SIG-M5 (cell line): ENCODE results near the gene RAET1L.
"Not testable (repeated sequence)": the region's sequence is repeated elsewhere in the genome, so short reads cannot be mapped to it uniquely, and the experiment has no call there.

ENCODE experiments used
- DNase-seq: peaks from one replicate; lab custom pipeline; 2025; lab: John Stamatoyannopoulos, UW

Gene RAET1L

DNA sequence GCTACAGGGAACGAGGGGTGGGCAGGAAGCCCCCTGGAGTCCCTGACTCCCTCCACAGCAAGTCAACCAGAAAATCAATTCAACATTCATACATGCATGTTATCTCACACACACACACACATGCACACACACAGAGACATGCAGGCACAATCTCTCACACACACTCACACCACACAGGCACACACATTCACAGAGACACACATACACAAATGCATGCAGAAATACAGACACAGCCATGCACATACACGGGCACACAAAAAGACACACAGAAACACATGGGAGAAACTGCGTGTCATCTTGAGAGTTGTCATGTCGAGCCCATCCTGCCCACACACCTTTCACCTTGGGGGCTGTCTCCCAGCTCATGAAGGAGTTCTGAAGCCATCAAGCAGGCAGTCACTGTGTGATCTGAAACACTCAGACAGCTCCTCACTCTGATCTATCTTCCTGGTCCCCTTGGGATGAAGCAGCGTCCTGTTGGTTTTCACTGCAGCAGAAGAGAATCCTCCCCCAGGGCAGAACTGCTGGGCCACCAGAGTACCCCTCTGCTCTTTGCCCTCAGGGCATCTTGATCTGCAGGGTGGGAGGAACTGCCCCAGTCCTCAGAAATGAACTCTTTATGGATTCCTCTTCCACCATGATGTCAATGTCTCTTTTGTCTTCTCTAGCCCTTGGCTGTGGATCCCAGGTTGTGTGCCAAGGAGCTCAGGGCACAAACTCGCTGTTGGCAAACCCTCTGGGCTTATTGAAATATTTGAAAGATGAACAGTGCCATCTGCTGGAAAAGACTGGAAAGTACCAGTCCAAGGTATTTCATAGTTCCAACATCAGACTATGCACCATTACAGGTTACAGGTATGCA is 8.8 kb downstream of the RAET1L start:
- DNase-seq = no peak

DNA sequence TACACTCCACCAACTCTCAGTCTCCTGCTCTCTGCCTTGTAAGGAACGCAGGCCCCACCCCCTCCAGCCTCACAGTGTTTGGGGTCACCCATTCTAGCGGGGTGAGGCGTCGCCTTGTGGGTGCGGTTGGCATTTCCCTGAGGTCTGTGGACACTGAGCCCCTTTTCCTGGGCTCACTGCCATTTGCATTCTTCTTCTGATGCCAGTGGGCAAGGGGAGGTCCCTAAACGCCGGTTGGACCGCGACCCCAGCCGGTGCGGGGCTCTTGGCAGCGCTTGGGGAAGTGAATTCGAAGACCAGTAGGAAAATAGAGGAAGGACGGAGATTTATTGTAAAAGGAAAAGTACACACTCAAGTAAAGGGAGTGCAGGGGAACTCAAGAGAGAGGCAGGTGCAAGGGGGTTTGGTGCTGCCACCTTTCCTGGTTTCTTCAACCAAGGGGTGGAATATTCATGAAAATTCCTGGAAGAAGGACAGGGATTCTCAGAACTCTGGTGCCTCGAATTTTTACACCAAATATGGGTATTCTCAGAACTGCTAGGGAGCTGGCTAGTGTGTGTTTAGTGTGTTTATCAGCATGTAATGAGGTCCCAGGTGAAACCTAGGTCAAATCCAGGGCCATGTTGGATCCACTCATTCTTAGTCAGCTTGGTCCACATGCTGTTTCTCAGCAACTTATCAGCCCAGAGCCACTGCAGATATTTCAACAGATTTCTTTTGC is 9.9 kb downstream of the RAET1L start:
- not testable (repeated sequence) for DNase-seq

DNA sequence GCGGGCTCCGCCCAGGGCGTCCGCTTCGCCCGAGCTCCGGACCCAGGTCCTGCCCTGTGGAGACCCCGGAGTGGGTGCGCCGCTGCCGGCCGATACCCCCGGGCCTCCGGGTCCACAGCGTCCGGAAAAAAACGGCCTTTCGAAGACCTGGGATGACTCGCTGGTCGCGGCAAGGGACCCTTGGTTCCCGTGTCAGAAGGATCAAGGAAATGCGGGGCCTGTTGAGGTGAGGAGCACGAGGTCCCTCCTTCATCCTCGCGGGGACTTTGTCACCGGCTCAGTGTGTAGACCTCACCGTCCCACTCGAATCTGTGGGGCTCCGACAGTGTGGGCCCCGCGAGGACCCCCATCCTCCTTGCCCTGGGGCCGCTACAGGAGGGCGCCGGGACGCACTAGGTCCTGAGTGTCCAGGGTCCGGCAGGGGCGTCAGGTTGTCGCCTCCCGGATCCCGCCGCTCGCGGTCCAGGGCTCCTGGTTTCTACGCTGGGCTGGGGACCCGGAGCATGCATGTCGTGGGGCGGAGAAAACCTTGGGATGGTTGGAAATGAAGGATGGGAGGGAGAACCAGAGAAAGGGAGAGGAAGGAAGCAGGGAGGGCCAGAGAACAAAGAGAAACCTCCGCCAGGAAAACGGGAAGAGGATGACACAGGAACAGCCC is 10.6 kb downstream of the RAET1L start:
- DNase-seq = not testable (repeated sequence)

DNA sequence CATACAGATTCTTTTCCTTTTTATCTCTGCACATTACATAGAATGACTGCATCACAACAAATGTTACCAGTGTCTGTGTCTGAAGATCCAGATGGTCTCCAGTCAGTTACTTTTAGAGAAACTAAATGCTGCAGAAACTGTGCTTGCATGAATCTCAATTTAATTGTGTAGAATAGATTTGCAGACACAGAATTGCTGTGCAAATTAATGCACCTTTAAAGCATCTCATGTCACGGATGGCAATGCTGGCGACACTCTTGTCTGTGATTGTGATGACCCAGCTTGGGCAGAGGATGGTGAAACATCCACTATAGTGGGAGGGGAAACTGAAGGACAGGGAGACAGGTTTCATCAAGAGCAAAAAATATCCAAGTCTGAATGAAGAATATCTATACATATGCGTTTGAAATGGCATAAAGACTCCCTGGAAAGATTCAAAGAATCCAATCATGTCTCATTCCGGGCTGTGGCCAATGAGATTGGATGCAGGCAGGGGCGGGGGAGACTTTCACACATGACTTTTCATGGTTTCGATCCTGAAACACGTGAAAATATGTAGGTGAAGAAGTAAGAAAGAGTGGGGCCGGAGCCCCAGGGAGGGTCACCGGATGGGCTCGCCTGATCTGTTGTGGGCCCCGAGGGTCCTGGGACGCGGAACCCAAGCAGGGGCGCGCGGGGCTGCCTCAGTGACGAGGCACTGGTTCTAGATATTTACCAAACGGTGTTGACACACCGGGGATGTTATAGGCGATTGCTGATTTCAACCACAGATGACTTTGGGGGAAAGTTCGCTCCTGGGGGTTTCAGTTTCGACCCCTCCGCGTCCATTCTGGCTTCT is 11.3 kb downstream of the RAET1L start:
- not testable (repeated sequence) for DNase-seq

DNA sequence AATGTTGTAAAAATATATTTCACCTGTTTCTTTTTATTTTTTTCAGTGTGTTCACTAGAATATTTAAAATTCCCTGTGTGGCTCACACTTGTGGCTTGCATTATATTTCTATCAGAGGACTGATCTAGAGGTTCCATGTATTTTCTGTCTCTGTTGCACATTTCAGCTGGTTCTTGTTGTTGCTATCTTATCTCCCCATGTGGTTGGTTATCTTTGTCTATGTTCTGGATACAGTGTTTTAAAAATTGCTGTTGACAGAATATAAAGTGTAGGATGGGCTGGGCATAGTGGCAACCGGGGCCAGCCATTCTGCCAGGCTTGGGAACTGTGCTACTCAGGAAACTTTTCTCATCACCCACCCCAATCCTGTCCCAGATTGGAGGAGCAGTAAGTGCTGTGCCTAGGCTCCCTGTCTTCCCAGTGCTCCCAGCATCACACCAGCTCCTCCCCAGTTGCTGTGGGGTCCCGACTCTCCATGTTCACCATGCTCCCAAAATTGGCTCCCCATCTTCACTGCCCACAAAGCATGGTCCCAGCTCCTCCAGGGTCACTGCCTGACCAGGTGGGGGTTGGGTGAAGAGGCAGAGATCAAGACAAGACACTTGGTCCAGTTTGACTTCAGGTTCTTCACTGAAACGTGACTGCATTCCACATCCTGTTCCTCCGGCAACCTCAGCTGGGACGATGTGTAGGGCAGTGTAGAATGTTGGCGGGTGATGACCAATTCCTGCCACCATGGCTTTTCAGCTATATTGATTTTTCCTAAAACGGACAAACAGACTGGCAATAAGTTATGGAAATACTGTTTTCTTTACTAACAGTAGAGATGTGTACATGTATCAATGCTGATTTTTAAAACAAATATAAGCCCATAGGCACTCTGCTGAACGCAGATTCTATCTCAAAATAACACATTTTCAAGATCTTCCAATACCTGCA is 12.2 kb downstream of the RAET1L start:
- not testable (repeated sequence) for DNase-seq

DNA sequence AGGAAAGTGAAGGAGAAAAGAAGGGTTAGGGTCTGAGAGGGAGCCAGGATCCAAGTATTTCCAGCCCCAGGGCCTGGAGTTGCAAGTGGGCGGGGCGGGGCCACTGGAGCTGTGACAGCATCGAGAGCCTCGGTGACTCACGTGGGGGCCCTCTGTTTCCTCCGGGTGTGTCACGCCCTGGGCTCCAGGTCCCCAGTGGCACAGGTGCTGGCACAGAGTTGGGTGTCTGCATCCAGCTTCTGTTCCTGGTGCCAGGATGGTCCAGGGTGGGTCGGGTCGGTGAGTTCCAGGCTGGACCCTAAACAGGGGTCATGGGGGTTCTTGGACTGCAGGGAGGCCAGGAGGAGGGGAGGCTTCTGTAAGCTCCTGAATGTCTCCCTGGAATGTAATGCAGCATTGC is 16.7 kb downstream of the RAET1L start:
- DNase-seq = no peak

DNA sequence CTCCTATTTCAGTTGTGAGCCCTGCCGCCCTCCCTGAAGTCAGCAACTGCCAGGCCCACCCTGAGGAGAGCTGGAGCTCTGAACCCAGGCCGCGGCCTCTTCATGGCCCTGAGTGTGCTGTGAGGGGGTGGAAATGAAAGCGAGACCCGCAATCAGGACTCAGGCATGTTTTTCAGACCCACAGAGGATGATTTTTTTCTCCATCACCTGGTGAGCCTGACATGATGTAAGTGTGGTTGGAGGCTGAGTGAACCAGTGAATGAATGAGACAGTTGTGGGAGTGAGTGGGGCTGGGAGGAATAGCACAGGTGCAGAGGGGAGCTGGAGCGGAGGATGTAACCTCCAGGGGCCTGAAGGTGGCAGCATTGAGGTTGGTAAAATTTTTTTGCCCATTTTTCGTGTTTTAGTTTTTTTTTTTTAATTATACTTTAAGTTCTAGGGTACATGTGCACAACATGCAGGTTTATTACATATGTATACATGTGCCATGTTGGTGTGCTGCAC is 18.3 kb downstream of the RAET1L start:
- no peak for DNase-seq

DNA sequence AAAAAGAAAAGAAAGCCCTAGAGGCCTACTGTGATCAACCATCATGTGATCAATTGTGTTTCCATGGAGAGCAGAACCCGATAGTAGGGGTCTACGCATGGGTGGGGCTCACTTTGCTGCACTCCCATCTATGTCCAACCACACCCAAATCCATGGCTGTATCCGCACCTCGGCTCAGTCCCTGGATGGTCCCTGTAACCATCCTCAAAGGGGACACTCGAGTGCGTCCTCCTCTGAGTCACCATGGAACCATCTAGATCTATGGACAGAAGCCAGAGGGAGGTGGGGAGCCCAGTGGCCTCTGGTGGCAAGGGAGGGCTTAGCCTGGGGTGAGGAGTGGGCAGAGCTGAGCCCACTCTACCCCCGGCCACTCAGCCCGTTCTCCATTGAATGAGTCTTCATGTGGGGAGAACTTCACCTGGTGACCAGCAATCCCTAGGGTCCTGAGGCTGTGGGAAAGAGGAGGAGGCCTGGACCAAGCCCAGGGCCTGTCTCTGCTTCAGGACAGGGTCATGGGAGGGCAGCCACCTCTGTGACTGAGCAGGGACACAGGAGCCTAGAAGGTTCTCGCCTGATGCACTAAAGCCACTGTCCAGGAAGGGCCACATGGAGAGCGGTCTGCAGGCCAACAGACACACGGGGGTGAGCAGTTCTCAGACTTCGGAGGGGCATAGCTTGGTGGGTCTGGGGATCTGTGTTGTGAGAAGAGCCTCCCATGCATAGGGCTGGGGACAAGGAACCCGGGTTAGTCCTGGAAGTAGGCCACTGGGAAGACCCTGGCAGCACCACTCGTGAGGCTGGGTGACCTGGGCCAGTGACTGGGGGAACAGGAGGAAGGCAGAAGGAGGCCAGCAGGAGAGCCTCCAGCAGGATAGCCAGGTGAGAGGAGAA is 19.3 kb downstream of the RAET1L start:
- no peak for DNase-seq

DNA sequence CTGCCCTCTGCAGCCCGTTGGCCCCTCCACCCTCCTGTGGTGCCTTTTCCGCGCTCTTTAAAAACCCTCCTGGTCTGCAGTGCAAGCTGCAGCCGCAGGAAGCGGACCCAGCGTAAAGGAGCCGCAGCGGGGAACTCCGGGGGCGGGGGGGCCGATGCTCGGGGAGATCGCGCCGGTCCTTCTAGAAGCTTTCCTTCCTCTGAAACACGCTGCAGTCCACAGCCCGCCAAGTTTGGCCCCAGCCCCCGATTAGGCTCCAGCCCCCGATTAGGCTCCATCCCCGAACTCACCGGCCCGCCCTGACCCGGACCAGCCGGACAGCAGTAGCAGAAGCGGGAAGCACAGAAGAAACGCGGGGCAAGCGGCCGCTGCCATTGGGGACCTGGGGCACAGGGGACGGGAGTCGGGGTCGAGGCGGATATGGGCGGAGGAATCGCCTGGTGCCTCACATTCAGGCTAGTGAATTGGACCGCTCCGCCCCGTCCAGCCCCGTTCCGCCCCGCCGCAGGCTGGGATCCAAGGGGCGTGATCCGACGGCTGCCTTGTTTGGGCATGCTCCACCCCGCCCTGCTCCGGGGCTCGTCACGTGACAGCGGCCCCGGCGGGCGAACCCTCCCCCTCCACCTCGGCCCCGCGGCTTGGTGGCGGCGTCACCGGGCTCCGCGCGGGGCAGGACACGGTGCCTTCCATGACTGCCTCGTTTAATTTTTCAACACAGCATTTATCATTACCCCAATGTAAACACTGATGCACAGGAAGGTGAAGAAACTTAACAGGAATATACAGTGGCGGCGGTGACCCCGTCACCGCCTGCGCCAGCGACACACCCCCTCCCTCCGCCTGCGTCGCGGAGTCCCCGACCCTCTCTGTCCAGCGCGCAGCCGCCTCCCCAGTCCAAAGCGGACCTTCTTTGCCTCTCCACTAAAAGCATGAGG is 20.3 kb downstream of the RAET1L start:
- peak; percentile 8 for DNase-seq

DNA sequence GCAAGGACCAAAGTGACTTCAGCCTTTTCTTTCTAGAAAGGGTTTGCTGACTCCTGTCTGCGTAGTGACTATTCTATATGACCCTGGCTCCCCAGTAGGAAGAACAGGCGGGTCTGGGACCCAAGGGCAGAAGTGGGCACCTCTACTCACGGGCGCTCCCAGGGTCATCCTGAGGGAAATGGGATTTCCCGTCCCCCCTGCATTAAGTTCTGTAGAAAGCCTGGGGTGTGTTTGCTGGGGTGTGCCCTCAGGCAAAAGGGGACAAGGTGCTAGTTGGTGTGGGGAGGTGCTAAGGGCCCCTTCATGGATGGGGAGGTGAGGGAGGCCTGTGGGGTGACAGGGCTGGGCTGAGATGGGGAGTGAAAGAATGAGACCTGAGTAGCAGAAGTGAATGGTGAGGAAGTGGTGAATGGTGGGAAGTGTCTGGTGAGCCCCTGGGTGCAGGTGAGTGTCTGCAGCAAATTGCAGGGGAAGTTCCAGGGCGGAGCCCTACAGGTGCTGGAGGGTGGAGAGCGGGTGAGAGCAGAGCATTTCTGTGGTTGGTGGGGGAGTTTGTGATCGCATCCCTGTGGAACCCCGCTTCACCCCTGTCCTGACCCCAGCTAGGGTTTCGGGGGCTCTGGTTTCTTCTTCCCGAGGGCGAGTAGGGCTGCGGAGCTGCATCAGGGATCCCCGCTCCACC is 21.1 kb downstream of the RAET1L start:
- no peak for DNase-seq

DNA sequence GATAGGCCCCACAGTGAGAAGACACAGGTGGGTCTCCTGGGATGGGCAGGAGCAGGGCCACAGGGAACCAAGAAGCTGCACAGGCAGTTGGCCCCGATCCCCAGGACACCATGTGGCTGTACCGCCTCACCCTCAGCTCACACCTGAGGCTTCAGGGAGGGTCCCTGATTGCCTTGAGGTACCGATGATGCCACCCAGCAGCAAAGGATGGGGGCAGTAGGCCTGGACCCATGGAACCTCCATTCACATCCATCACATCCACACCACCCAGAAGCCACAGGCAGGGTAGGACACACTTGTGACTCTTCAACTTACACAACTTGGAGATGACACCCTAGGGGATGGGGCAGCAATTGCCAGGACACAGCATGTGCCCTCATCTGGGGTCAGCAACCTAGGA is 21.7 kb downstream of the RAET1L start:
- not testable (repeated sequence) for DNase-seq

DNA sequence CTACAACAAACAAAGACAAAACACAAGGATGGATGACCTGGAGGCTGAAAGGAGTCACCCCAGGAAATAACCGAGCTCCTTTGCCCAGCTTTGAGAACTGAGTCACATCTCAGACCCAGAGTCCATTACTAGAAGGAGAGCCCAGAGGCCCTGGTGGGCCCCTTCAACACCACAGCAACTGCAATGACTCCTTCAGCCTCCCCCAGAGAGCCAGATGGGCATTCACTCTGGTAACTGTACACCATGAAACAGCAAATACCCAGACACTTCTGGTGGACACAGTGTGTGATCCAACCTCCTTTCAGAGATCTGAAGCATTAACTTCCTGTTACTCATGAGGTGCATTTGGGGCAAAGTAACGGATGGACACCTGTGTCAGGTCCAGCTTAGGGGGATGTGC is 22.6 kb downstream of the RAET1L start:
- no peak for DNase-seq

DNA sequence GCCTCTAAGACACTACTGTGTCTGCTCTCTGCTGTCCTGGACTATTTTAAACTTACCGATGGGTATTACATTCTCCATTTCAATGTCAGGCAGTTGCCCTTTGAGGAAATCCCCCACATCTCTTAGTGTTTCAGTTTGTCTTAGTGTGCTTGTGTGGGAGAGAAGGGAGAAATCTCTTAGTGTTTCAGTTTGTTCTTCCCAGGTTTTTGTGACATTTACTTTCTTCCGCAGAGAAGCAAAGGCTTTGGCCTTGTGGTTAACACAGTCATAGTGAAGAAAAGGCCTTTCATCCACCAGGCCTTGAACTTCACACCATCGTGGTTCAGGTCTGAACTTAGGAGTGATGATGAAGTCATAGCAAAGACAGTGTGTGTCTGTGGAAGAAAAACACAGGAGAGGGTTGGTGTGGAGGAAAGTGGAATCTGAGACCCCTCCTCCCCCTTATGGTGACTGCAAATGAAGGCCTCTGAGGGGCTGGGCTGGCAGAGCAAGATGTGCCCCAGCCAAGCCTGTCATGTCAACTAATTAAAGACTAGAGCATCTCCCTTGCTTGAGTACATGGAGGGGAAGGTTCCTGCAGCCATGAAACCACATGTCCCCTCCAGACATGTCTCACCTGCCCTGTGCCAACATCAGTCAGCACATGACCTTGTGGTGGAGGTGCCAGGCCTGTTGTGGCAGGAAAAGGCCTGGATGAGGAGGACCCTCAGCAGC is 23.9 kb downstream of the RAET1L start:
- DNase-seq = no peak

DNA sequence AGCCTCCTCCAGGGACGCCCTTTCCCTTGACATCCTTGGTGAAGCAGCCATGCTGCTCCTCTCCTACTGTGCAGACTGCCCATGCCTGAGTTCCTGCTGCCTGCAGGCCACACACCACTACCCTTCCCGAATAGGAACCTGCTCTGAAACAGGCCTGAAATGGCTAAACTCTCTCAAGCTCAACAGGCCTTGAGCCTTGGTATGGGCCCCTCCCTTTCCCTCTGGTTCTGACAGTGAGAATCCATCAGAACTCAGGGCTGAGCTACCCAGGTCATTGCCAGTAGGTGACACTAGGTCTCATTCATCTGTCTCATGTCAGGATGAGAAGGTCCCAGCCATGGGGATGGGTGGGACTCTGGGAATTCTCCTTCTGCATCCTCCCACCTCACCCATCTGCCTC is 25.7 kb downstream of the RAET1L start:
- DNase-seq = no peak

DNA sequence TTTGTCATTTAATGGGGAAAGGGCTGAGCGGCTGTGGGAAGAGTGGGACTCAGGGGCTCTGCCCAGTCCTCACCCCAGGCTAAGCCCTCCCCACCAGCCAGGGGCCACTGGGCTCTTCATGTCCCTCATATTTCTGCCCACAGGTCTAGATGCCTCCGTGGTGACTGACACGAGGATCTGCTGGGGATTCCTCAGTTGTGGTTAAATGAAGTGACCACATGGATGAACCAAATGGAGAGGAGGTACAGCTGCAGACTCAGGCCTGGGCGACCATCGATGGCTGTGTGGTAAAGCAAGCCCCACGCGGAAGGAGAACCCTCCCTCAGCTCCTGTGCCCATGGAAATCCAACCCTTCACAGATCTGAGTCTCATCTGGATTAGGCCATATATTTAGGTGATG is 29.4 kb downstream of the RAET1L start:
- no peak for DNase-seq

DNA sequence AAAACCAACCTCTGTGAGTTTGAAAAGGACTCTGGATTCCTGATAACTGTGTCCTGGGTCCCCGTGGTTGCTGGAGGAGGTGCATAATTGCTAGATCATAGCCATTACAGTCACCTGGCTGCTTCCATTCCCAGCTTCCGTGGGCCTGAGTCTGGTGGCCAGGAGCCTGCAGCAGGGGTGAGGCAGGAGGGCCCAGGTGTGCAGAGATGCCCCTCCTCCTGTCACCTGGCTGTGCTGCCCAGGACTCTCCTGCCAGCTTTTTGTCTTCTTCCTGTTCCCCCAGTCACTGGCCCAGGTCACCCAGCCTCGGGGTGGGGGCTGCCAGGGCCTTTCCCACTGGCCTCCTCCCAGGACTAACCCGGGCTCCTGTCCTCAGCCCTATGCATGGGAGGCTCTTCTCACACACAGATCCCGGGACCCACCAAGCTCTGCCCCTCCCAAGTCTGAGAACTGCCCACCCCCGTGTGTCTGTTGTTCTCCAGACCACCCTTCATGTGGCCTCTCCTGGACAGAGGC is 30.0 kb downstream of the RAET1L start:
- DNase-seq = no peak

DNA sequence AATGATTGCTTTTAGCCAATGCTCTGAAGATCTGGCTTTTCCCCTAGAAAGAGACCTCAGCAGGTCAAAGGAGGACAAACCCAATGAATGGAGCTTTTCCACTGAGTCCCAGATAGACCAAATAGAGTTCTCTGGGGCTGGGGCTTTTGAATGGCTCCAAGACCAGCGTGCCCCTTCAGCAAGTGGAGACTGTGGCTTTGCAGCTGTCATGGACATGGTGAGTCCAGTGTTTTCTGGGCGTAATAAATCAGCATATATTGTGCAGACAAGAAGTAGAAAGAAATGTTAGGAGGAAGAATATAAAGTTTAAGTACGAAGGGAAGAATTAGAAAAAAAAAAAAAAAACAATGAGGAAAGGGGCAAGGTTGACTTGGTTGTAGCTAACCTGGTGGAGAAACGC is 33.5 kb downstream of the RAET1L start:
- DNase-seq = no peak
